HG02884 (cell line): ENCODE data around the gene BTNL3.
"Not testable (repeated sequence)": the region's sequence is repeated elsewhere in the genome, so short reads cannot be mapped to it uniquely, and the experiment has no call there.

Experiments used
- ATAC-seq: cut with Tn5 transposase; IDR thresholded peaks from one replicate; pipeline ENCODE4 v1.9.1; 2021; ENCODE audit warnings: mild to moderate bottlenecking, moderate library complexity; ENCODE audit not compliant: unreplicated experiment

BTNL3 gene

GRCh38 chr5:181045857-181046256 lies 57.2 kb downstream of the BTNL3 start:
- ATAC-seq, result not testable (repeated sequence)

GRCh38 chr5:181047288-181047687 lies 58.6 kb downstream of the BTNL3 start:
- ATAC-seq, result no peak

GRCh38 chr5:181047921-181048320 lies 59.3 kb downstream of the BTNL3 start:
- ATAC-seq, result no peak

- no peak for ATAC-seq
Measured at GRCh38 chr5:181050016-181050415, 61.4 kb downstream of the BTNL3 start.

GRCh38 chr5:181051841-181052671 lies 63.4 kb downstream of the BTNL3 start:
- ATAC-seq, result no peak

GRCh38 chr5:181052672-181053487 lies 64.2 kb downstream of the BTNL3 start:
- no peak for ATAC-seq

GRCh38 chr5:181053488-181054121 lies 65.0 kb downstream of the BTNL3 start:
- ATAC-seq, result no peak

- no peak for ATAC-seq
Measured at GRCh38 chr5:181054138-181054537, 65.5 kb downstream of the BTNL3 start.

GRCh38 chr5:181054871-181055459 lies 66.3 kb downstream of the BTNL3 start:
- no peak for ATAC-seq
